Endothelial cell of umbilical vein (primary cell): ENCODE measurements around the gene METRNL. TPM values are rescaled to one million over a fixed set of nuclear protein-coding genes. Genes with fewer than 3 reads are reported as not detected.

ENCODE experiments used
- BruUV-seq: library from RNA; stranded (reverse); fragments of 400-500 nt; replicated peaks from 2 replicates; lab custom pipeline; 2021; lab: Mats Ljungman, UMichigan
- CTCF ChIA-PET: fragments of 300-600, 350-600 bp; sonication (Branson Sonifier 250); formaldehyde crosslinking; loops from one replicate; lab custom pipeline; 2021; ENCODE audit warnings: antibody characterized with exemption, inconsistent platforms; lab: Charles Lee
- POLR2A ChIA-PET: fragments of 300-600, 350-600 bp; sonication (Branson Sonifier 250); formaldehyde crosslinking; loops from one replicate; lab custom pipeline; 2021; ENCODE audit warnings: antibody characterized with exemption, inconsistent platforms; lab: Charles Lee
- DNase-seq: peaks from one replicate; pipeline ENCODE4 v3.0.0-alpha.2; 2011; ENCODE audit warnings: low read depth, low spot score
- FAIRE-seq: peaks from 2 replicates; lab custom pipeline; 2011; peaks lifted over from hg19 to GRCh38; lab: Jason Lieb, UNC
- H2AFZ ChIP-seq: 2 replicates; pipeline ENCODE4 v1.6.0; 2012; ENCODE audit warnings: low read depth, low read length, control low read depth, inconsistent platforms
- H3K27ac ChIP-seq: 2 replicates; pipeline ENCODE4 v1.5.1; 2011; ENCODE audit warnings: low read depth, mild to moderate bottlenecking, control low read depth, low read length, moderate library complexity; ENCODE audit not compliant: insufficient read depth
- H3K27me3 ChIP-seq, 2 experiments: 2 replicates each; pipeline versions ENCODE4 v1.6.0 to v1.6.1; 2011; ENCODE audit warnings: low read length in 2 of 2, mixed read lengths in 1 of 2; ENCODE audit not compliant: control insufficient read depth in 2 of 2, insufficient read depth in 2 of 2
- H3K36me3 ChIP-seq, 2 experiments: 2 replicates in 1 of 2; 3 replicates in 1 of 2; pipeline ENCODE4 v1.5.1; 2011; ENCODE audit warnings: low read length in 2 of 2, mild to moderate bottlenecking in 1 of 2, moderate library complexity in 1 of 2; ENCODE audit not compliant: control insufficient read depth in 2 of 2, insufficient read depth in 2 of 2; ENCODE audit errors: extremely low read depth in 1 of 2
- H3K4me1 ChIP-seq: 3 replicates; pipeline ENCODE4 v1.5.1; 2011; ENCODE audit warnings: mild to moderate bottlenecking, low read length; ENCODE audit not compliant: control insufficient read depth, insufficient read depth; ENCODE audit errors: extremely low read depth
- H3K4me2 ChIP-seq: 2 replicates; pipeline ENCODE4 v1.6.1; 2011; ENCODE audit warnings: low read length, control low read depth, mixed read lengths; ENCODE audit not compliant: insufficient read depth
- H3K4me3 ChIP-seq, 3 experiments: fragments of 200-600 bp in 1 of 3; sonication (generic), shearing (Covaris generic) in 1 of 3; replicated peaks in 1 of 3; 2 replicates each; pipeline ENCODE4 v1.5.1; 2011 to 2016; ENCODE audit warnings: control low read depth in 3 of 3, low read length in 3 of 3, mild to moderate bottlenecking in 2 of 3, inconsistent platforms in 1 of 3, low read depth in 1 of 3, moderate library complexity in 1 of 3; ENCODE audit not compliant: insufficient read depth in 1 of 3
- H3K79me2 ChIP-seq: 2 replicates; pipeline ENCODE4 v1.6.0; 2012; ENCODE audit warnings: low read length, inconsistent platforms; ENCODE audit not compliant: control insufficient read depth, insufficient read depth
- H3K9ac ChIP-seq: replicated peaks from 2 replicates; pipeline ENCODE3; 2011; ENCODE audit warnings: low read length, control low read depth; ENCODE audit not compliant: insufficient read depth; ENCODE audit errors: extremely low read depth
- H3K9me1 ChIP-seq: replicated peaks from 3 replicates; pipeline ENCODE4 v1.6.0; 2011; ENCODE audit warnings: mild to moderate bottlenecking, low read length; ENCODE audit not compliant: control insufficient read depth, insufficient read depth; ENCODE audit errors: extremely low read depth
- H3K9me3 ChIP-seq: replicated peaks from 2 replicates; pipeline ENCODE4 v1.5.1; 2012; ENCODE audit warnings: low read length, inconsistent platforms; ENCODE audit not compliant: control insufficient read depth, insufficient read depth
- H4K20me1 ChIP-seq: replicated peaks from 2 replicates; pipeline ENCODE3; 2011; ENCODE audit warnings: mild to moderate bottlenecking, low read length; ENCODE audit not compliant: control insufficient read depth, insufficient read depth; ENCODE audit errors: extremely low read depth
- CTCF ChIP-seq, 2 donors: IDR thresholded peaks; 1 replicate in 1 of 2; 2 replicates in 1 of 2; pipeline ENCODE4 v1.5.1; 2011; ENCODE audit warnings: low read length in 2 of 2, mild to moderate bottlenecking in 2 of 2, moderate library complexity in 2 of 2, control low read depth in 1 of 2, inconsistent platforms in 1 of 2, low read depth in 1 of 2; ENCODE audit not compliant: insufficient read depth in 1 of 2; ENCODE audit errors: extremely low read depth in 1 of 2
- EZH2 ChIP-seq: IDR thresholded peaks from 2 replicates; pipeline ENCODE4 v1.6.1; 2012; ENCODE audit warnings: borderline replicate concordance, low read depth, mild to moderate bottlenecking, moderate library complexity, low read length, inconsistent platforms; ENCODE audit not compliant: severe bottlenecking
- FOS ChIP-seq: IDR thresholded peaks from 2 replicates; pipeline ENCODE4 v1.6.1; 2011; ENCODE audit warnings: mild to moderate bottlenecking, low read length, moderate library complexity, borderline replicate concordance; ENCODE audit not compliant: insufficient read depth
- GATA2 ChIP-seq: IDR thresholded peaks from 2 replicates; pipeline ENCODE4 v1.7.0; 2011; ENCODE audit warnings: low read depth, mild to moderate bottlenecking, moderate library complexity, mixed read lengths, low read length; ENCODE audit not compliant: insufficient read length, insufficient read depth
- JUN ChIP-seq: IDR thresholded peaks from 2 replicates; pipeline ENCODE4 v1.6.1; 2011; ENCODE audit warnings: borderline replicate concordance, low read depth; ENCODE audit not compliant: insufficient read length, insufficient read depth
- MYC ChIP-seq: IDR thresholded peaks from one replicate; pipeline ENCODE4 v1.6.1; 2011; ENCODE audit warnings: mild to moderate bottlenecking, low read depth, low read length
- POLR2A ChIP-seq: IDR thresholded peaks from 2 replicates; pipeline ENCODE4 v1.6.1; 2012; ENCODE audit warnings: low read depth, mild to moderate bottlenecking, control low read depth, low read length
- POLR2AphosphoS5 ChIP-seq: IDR thresholded peaks from 2 replicates; pipeline ENCODE4 v1.6.1; 2012; ENCODE audit warnings: low read depth, mild to moderate bottlenecking, control low read depth, low read length, moderate library complexity; ENCODE audit not compliant: insufficient read depth
- dilution Hi-C: fragments of 300-500 bp; cut with MboI; formaldehyde crosslinking; loops from one replicate; pipeline ENCODE4 v1.15.0; 2019; ENCODE audit warnings: low sequenced_read_pairs; ENCODE audit not compliant: extremely low pct_ligation_motif_present
- intact Hi-C: fragments of 100-400 bp; cut with micrococcal nuclease; formaldehyde crosslinking; loops from one replicate; pipeline ENCODE4 v1.10.0; 2022
- polyA plus RNA-seq, 4 experiments: library from polyadenylated mRNA; depleted of rRNA in 3 of 4; stranded (reverse) in 3 of 4; unstranded in 1 of 4; fragments of >200 nt; gene quantifications; 2 replicates each; pipeline versions ENCODE4 v1.2.1 to v1.2.3, GENCODE V29; 2011 to 2012; ENCODE audit warnings: missing spikeins in 1 of 4
- total RNA-seq: library from RNA; stranded (reverse); gene quantifications from 2 replicates; pipeline ENCODE4 v1.2.3, GENCODE V29; 2021
- TF ChIP-seq, protein P1 (sequence below): IDR thresholded peaks from 2 replicates; pipeline ENCODE4 v1.6.1; 2011; ENCODE audit not compliant: insufficient read depth, insufficient read length

METRNL gene
- total and polyA plus RNA-seq, 2 donors (not counting 3 experiments of a cell fraction or from before 2014, with no cell fraction given), result 29.5 to 54.4 TPM

DNA sequence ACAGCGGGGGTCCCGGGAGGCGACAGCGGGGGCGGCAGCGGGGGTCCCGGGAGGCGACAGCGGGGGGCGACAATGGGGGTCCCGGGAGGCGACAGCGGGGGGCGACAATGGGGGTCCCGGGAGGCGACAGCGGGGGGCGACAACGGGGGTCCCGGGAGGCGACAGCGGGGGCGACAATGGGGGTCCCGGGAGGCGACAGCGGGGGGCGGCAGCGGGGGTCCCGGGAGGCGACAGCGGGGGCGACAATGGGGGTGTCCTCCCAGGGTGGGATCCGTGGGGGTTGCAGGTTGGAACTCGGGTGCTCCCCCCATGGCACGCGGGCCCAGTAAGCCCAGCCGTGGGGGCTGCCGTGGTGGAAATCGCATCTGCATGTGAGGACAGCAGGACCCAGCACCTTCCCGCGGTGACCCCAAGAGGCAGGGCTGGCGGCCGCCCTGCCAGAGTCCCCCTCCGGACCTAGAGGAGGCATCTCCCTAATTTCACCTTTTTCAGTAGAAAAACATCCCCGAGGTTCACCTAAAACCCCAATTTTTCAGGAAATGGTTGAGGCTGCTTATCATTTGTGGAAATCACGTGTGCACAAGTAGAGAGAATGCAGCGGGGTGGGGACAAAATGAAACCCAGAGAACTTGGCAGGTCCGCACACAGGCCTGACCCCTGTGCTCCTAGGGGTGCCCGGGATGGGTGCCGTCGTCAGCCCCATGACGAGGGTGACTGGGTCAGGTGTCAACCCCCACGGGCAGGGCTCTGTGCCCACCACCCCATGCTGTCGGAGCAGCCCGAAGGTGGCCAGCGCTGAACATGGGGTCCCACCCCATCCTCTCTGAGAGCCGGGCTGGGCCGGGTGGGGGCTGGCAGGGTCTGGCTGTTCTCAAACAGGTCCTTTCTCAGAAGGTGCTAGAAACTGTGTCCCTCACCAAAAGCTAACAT is 10.5 kb upstream of the METRNL start:
- no peaks in the 10 kb centered on the region for H3K9me3 ChIP-seq
- DNase-seq, result no peak
- no peaks in the 10 kb centered on the region for H3K9me1 ChIP-seq
- dilution Hi-C loops (no loop called here), intact Hi-C loops (no loop called here)
- H3K4me1 ChIP-seq, result peaks cover 6% of the 10 kb centered on the region
- no TSS peak for BruUV-seq
- ChIA-PET CTCF (no interaction called here), POLR2A (no interaction called here)
- no peak overlapping the region for H3K9ac ChIP-seq
- no peaks in the 10 kb centered on the region for H3K27me3 ChIP-seq
- no peaks in the 10 kb centered on the region for H4K20me1 ChIP-seq
- no peak overlapping the region for H3K4me3 ChIP-seq
- TF ChIP-seq CTCF (IDR thresholded peaks at IDR 0.05; ENCODE audit: extremely low read depth in 1 of 2, insufficient read depth in 1 of 2, low read depth in 1 of 2, low read length in 2 of 2), result no peak
- TF ChIP-seq MYC, result no peak
- no peak for TF ChIP-seq GATA2
- TF ChIP-seq, protein P1, sequence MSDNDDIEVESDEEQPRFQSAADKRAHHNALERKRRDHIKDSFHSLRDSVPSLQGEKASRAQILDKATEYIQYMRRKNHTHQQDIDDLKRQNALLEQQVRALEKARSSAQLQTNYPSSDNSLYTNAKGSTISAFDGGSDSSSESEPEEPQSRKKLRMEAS, result no peak
- no peak for TF ChIP-seq POLR2AphosphoS5
- TF ChIP-seq FOS, result no peak
- TF ChIP-seq EZH2, result no peak
- TF ChIP-seq JUN, result no peak
- TF ChIP-seq POLR2A, result no peak
- no peaks in the 10 kb centered on the region for H3K36me3 ChIP-seq
- no peak for FAIRE-seq
- H3K79me2 ChIP-seq, result no peaks in the 10 kb centered on the region
- no peak overlapping the region for H3K27ac ChIP-seq
- H2AFZ ChIP-seq, result no peak overlapping the region
- no peak overlapping the region for H3K4me2 ChIP-seq
